ENCODE measurements around the gene BSND.

BSND gene

DNA sequence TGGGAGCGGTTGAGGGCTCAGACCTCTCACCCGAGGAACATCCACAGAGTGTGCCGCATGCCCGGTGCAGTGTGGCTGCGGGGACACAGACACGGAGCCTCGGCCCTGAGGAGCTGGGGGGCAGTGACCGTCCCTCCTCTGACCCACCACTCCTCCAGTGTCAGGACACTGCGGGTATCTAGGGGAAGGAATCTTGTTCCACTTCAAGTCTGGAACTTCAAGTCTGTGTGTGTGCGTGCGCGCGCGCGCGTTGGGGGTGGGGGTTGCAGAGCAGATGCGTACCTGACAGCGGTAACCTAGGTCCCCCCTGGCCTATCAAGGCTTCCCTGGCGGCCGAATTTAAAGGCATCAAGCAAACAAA, 57.9 kb downstream of the BSND start:
- TF ChIP-seq, protein P1, sequence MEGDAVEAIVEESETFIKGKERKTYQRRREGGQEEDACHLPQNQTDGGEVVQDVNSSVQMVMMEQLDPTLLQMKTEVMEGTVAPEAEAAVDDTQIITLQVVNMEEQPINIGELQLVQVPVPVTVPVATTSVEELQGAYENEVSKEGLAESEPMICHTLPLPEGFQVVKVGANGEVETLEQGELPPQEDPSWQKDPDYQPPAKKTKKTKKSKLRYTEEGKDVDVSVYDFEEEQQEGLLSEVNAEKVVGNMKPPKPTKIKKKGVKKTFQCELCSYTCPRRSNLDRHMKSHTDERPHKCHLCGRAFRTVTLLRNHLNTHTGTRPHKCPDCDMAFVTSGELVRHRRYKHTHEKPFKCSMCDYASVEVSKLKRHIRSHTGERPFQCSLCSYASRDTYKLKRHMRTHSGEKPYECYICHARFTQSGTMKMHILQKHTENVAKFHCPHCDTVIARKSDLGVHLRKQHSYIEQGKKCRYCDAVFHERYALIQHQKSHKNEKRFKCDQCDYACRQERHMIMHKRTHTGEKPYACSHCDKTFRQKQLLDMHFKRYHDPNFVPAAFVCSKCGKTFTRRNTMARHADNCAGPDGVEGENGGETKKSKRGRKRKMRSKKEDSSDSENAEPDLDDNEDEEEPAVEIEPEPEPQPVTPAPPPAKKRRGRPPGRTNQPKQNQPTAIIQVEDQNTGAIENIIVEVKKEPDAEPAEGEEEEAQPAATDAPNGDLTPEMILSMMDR (IDR thresholded peaks at IDR 0.05; ENCODE audit: low read depth, low read length, missing control alignments), result no peak
- in situ Hi-C loops (cut with HindIII; ENCODE audit: low sequenced_read_pairs), result no loop called here
- no peak overlapping the region for H3K4me3 ChIP-seq (ENCODE audit: low read depth, low read length)
- DNase-seq (ENCODE audit: low read depth), result no peak

DNA sequence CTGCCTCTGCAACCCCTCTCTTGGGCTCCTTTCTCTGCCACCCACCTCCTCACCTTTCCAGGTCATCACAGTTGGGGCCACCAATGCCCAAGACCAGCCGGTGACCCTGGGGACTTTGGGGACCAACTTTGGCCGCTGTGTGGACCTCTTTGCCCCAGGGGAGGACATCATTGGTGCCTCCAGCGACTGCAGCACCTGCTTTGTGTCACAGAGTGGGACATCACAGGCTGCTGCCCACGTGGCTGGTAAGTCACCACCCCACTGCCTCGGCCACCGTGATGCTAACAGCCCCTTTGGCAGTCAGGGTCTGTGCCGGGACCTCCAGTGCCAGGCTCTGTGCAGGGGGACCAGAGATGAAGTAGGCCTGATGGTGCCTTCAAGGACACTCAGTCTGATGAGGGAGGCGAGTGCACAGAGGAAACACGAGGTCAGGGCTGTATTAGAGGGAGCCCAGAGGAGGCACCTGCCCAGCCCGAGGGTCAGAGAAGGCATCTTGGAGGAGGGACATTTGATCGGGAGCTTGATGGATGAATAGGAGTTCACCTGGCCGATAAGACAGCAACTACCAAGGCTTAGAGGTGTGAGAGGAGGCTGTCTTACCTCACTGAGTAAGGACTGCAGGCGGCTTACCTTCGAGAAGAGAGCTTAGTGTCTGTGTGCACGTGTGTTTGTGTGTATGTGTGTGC, 58.7 kb downstream of the BSND start:
- no peak overlapping the region for H3K4me3 ChIP-seq (ENCODE audit: low read depth, low read length)
- in situ Hi-C loops (cut with HindIII; ENCODE audit: low sequenced_read_pairs), result no loop called here
- TF ChIP-seq, protein P1 (IDR thresholded peaks at IDR 0.05; ENCODE audit: low read depth, low read length, missing control alignments), result no peak
- DNase-seq (ENCODE audit: low read depth), result no peak

DNA sequence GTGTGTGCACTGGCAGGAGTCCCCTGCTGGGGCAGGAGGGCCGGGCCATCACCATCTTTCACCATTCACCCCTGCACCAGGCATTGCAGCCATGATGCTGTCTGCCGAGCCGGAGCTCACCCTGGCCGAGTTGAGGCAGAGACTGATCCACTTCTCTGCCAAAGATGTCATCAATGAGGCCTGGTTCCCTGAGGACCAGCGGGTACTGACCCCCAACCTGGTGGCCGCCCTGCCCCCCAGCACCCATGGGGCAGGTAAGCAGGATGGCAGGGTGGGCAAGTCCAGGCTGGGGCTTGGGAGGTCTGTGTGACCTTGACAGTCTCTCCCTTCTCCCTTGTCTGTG, 59.2 kb downstream of the BSND start:
- in situ Hi-C loops (cut with HindIII; ENCODE audit: low sequenced_read_pairs), result no loop called here
- TF ChIP-seq, protein P1 (IDR thresholded peaks at IDR 0.05; ENCODE audit: low read depth, low read length, missing control alignments), result no peak
- H3K4me3 ChIP-seq (ENCODE audit: low read depth, low read length), result no peak overlapping the region
- no peak for DNase-seq (ENCODE audit: low read depth)

DNA sequence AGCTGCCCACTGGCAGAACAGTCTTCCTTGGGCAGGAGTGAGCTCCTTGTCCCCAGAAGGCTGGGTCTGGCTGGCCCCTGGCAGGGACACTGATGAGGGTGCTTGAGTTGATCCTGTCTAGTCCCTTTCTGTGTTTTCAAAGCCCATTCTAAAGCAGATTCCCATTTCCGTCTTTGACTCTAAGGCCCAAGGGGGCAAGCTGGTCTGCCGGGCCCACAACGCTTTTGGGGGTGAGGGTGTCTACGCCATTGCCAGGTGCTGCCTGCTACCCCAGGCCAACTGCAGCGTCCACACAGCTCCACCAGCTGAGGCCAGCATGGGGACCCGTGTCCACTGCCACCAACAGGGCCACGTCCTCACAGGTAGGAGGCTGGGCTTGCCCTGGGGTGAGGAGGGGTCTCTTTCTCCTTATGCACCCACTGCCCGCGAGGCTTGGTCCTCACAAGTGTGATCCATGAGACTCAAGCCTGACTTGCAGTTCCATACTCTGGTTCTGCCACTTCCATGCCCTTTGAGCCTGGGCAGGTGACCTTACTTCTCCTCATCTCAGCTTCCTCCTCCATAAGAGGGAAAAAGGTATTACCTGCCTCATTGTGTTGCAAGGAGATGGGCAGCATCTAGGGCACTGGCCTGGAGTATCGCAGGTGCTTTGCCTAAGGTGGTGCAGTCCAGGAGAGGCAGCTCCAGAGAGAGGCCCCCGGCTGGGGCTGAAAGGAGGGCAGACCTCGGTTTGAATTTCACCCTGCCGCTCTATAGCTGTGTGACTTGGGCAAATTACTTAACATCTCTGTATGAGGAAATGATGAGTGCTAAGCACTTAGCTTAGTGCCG, 60.8 kb downstream of the BSND start:
- TF ChIP-seq, protein P1 (IDR thresholded peaks at IDR 0.05; ENCODE audit: low read depth, low read length, missing control alignments), result no peak
- no peak overlapping the region for H3K4me3 ChIP-seq (ENCODE audit: low read depth, low read length)
- in situ Hi-C loops (cut with HindIII; ENCODE audit: low sequenced_read_pairs), result no loop called here
- DNase-seq (ENCODE audit: low read depth), result no peak

DNA sequence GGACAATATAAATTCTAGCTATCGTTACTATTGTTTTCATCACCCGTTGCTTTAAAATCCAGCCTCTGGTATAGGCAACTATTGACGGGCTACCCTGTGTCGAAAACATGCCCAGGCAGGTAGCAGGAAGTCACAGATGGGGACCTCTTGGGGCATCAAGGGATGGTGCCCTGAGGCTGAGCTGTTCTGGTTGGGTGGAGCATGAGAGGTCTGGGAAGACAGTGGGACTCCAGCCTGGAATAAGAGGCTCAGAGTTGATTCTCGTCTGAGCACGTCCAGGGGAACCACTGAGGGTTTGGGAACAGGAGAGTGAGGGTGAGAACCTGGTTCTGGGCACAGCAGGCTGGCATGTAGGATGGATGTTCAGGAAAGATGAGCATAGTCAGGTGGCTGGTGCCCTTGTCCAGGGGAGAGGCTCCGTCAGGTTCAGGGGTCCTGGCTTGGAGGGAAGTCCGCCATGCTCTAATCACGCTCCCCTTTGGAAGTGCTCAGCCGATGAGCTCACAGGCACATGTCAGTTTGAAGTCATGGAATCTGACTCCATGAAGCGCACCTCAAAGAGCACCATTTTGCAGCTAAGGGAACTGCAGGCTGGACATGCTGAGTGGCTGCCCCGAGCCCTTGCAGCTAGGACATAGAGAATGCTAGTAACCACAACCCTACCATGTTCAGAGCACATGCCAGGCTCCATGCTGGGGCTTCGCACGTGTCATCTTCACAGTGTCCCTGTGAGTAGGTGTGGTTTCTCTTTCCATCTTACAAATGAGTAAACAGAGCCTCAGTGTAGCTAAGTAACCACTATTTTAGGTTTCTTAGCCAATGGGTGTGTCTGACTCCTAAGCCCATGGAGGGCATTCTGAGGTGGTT, 61.6 kb downstream of the BSND start:
- TF ChIP-seq, protein P1 (IDR thresholded peaks at IDR 0.05; ENCODE audit: low read depth, low read length, missing control alignments), result no peak
- DNase-seq (ENCODE audit: low read depth), result peak; percentile 13
- in situ Hi-C loops (cut with HindIII; ENCODE audit: low sequenced_read_pairs), result no loop called here
- H3K4me3 ChIP-seq (ENCODE audit: low read depth, low read length), result no peak overlapping the region

DNA sequence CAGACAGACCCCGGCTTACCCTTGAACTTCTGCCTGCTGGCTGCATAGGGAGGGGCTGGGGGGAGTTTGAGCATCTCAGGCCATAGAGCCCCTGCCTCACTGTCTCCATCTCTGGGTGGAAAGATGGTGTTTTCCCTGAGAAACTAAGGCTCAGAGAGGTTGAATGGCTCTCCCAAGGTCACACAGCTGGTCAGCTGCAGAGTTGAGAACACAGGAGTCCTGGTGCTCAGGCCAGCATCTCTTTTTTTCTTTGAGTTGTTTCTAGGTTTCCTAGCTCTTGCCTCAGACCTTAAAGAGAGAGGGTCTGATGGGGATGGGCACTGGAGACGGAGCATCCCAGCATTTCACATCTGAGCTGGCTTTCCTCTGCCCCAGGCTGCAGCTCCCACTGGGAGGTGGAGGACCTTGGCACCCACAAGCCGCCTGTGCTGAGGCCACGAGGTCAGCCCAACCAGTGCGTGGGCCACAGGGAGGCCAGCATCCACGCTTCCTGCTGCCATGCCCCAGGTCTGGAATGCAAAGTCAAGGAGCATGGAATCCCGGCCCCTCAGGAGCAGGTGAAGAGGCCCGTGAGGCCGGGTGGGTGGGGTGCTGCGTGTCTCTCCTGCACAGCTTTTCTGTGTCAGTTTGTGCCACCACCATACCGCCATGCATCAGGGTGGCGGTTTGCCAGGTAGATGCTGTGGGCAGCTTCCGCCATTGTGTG, 62.4 kb downstream of the BSND start:
- no peak for DNase-seq (ENCODE audit: low read depth)
- TF ChIP-seq, protein P1 (IDR thresholded peaks at IDR 0.05; ENCODE audit: low read depth, low read length, missing control alignments), result no peak
- no peak overlapping the region for H3K4me3 ChIP-seq (ENCODE audit: low read depth, low read length)
- in situ Hi-C loops (cut with HindIII; ENCODE audit: low sequenced_read_pairs), result no loop called here
